Panc1 (cell line): ENCODE measurements around the gene B4GALT4.

Experiments
- CTCF ChIP-seq: fragments of 450-650 bp; IDR thresholded peaks from 2 replicates; pipeline ENCODE4 v1.5.1; 2017; ENCODE audit warnings: mild to moderate bottlenecking
- TCF7L2 ChIP-seq: IDR thresholded peaks from 2 replicates; pipeline ENCODE4 v1.6.1; 2011; ENCODE audit warnings: mild to moderate bottlenecking, low read depth, low read length, inconsistent platforms

- TF ChIP-seq CTCF (no peak), TCF7L2 (no peak)
These were observed 44.8 kb downstream of the B4GALT4 start for GRCh38 chr3:119195911-119196310.
